Measurements from ENCODE around the gene CAPS2.

CAPS2 gene

GRCh38 chr12:75302781-75303180 lies 27.3 kb downstream of the CAPS2 start:
- DNase-seq = no peak

DNA sequence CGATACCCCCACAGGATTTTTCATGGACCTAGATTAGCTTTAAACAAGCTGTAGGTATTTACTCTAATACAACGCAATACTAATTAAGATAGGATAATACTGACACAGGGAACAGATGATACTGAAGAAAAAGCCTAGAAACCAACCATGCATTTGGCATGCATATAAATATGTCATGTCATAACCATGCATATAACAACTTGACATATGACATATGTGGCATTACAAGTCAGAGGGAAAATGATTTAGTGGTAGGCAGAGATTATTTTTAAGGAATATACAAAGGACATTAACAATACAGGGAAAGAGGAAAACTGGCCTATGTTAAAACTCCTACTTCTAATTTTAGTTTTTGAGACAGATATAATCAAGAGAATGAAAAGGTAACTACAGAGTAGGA lies 27.9 kb downstream of the CAPS2 start:
- DNase-seq = no peak

DNA sequence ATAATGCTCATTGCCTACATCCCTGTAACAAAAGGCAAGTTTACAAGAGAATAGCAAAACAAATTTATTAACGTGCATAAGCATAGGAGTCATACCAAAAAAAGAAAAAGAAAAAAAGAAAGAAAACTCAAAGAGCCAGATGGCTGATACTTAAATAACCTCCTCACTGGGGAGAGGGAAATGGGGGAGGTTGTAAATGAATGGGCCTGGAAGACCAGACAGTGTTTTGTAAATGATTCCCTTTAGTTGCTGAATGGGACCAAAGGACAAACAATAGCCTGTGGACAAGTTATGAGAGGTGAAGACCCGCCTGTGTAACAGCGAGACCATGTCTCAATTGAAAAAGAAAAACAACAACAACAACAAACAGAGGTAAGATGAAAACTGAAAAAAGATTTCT lies 35.3 kb downstream of the CAPS2 start:
- DNase-seq = no peak

GRCh38 chr12:75294336-75294735 lies 35.8 kb downstream of the CAPS2 start:
- DNase-seq = no peak

DNA sequence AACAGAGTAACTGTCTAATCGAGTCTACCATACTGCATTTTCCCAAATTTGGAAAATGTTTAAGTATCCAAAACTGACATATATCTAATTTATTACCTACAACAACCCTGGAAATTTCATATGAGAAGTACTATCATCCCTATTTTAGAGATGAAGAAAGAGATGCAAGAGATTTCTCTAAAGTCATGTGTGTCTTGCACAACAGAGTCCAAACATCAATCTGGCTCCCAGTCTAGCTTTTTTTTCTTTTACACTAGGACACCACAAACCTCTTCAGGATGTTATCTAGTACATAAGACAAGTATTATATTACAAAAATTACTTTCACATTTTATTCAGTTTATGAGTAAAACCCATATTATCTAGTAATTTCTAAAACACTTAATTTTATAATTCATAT lies 39.1 kb downstream of the CAPS2 start:
- DNase-seq = no peak

- DNase-seq = no peak
These were observed 40.4 kb downstream of the CAPS2 start for GRCh38 chr12:75289753-75290152.

- DNase-seq = no peak
These were observed 41.3 kb downstream of the CAPS2 start for GRCh38 chr12:75288860-75289259.

DNA sequence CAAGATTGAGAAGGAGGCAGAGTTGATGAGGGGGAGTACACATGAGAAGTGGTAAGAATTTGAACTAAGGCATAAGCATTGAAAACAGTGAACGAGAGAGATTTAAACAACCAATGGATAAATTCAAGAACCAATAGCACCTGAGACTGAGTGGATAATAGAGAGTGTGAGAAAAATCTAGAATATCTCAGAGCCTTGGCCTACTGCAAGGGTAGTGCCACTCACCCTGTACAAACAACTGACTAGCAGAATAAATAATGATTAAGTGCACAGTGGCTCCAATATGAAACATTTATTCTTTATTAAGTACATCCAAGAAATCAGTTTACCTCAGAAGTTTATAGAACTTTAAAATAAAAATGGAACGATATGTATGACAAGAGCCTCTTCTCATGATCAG lies 54.4 kb downstream of the CAPS2 start:
- DNase-seq = no peak

DNA sequence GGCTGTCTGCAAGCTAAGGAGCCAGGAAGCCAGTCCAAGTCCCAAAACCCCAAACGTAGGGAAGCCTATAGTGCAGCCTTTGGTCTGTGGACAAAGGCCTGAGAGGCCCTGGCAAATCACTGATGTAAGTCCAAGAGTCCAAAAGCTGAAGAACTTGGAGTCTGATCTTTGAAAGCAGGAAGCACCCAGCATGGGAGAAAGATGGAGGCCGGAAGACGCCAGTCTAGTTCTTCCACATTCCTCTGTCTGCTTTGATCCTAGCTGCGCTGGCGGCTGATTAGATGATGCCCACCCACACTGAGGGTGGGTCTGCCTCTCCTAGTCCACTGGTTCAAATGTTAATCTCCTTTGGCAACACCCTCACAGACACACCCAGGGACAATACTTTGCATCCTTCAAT lies 58.5 kb downstream of the CAPS2 start:
- no peak for DNase-seq

- no peak for DNase-seq
These were observed 60.0 kb downstream of the CAPS2 start for GRCh38 chr12:75270157-75270556.

- no peak for DNase-seq
These were observed 60.9 kb downstream of the CAPS2 start for GRCh38 chr12:75269209-75269608.

GRCh38 chr12:75260316-75260715 lies 69.8 kb downstream of the CAPS2 start:
- no peak for DNase-seq

- DNase-seq = no peak
These were observed 71.0 kb downstream of the CAPS2 start for GRCh38 chr12:75259143-75259542.

DNA sequence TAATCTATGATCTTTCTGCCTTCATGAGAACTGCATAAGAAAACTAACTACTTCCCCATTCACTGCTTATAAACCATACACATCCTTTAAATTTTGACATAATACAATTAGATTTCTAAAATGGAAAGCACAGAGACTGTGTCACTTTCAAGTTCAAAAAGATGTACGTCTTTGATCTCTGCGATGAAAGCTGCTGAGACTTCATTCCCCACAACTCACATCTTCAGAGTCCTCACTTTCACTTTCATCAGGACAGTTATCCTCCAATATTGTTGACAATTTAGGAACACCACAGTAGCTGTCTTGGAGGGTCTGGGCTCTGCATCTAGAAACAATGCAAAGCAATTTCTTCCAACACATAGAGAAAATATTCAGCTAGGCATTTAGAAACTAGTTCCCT lies 72.6 kb downstream of the CAPS2 start:
- no peak for DNase-seq

DNA sequence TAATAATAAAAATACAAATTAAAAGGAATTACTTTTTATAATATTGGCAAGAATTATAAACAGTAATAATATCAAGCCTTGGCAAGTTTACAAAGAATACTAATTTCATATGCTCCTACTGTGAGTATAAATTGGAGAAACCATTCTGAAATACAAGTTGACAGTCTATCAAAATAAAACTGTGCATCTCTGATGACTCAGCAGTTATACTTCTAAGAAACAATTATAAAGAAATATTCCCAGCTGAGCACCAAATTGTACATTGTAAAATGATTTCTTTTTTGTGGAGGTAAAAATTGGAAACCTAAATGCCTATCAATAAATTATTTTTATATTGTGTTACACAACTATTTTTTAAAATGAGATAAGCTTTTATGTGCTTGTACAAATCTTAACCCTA lies 85.0 kb downstream of the CAPS2 start:
- DNase-seq = no peak

- no peak for DNase-seq
These were observed 90.1 kb downstream of the CAPS2 start for GRCh38 chr12:75239987-75240386.

DNA sequence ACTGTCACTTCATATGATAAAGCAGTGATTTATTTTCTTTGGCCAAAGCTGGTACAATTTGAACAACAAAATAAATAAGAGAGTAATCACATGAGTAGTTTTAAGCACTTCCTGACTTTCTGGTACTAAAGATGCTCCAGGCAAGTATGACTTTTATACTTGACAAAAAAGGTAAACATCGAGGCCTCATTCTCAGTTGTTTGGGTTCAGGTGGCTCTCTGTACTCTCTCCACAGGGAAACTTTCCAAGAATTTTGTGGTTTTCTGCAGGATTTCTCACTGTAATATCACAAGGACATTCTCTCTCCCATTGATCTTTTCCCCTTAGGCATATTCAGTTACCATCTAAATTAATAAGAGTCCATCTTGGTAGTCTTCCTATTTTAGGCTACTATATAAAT lies 93.9 kb downstream of the CAPS2 start:
- DNase-seq = no peak

- DNase-seq = no peak
These were observed 103.0 kb downstream of the CAPS2 start for GRCh38 chr12:75227132-75227531.

All from retina (tissue), 1 donor.